SJSA1 (cell line): ENCODE data around the gene OR2A5. TPM values are rescaled to one million over a fixed set of nuclear protein-coding genes. Genes with fewer than 3 reads are reported as not detected.

Experiments used
- total RNA-seq: library from RNA; depleted of rRNA; stranded (reverse); fragments of >200 nt; shearing (Covaris generic); gene quantifications from 2 replicates; pipeline ENCODE4 v1.2.3, GENCODE V29; 2014; rRNA removed

Gene OR2A5
- total RNA-seq, 1 experiment from 2014 or later, result not detected

Other genes with a start within 250 kb of the OR2A5 start
- 41.4 and 56.5 TPM in 2 replicates for gene TCAF1, start 146.8 kb upstream of the OR2A5 start, total RNA-seq
- 0.13 TPM in 1 of 2 replicates, not detected in the other for gene OR2F2, start 113.7 kb upstream of the OR2A5 start, total RNA-seq
- not detected in 2 replicates for gene OR2F1, start 94.1 kb upstream of the OR2A5 start, total RNA-seq
- not detected in 2 replicates for gene OR6B1, start 48.6 kb upstream of the OR2A5 start, total RNA-seq
- not detected in 2 replicates for gene OR2A25, start 20.9 kb downstream of the OR2A5 start, total RNA-seq
- gene OR2A12, start 37.3 kb downstream of the OR2A5 start, total RNA-seq, result not detected in 2 replicates
- not detected in 2 replicates for gene OR2A2, start 60.6 kb downstream of the OR2A5 start, total RNA-seq
- not detected in 2 replicates for gene OR2A14, start 74.2 kb downstream of the OR2A5 start, total RNA-seq
- not detected in 2 replicates for gene CTAGE4, start 134.5 kb downstream of the OR2A5 start, total RNA-seq
- 0.53 TPM in 1 of 2 replicates, not detected in the other for gene ARHGEF35, start 146.9 kb downstream of the OR2A5 start, total RNA-seq
- gene OR2A42, start 190.7 kb downstream of the OR2A5 start, total RNA-seq, result not detected in 2 replicates
- not detected in 2 replicates for gene OR2A7, start 215.8 kb downstream of the OR2A5 start, total RNA-seq
- gene CTAGE8, start 220.3 kb downstream of the OR2A5 start, total RNA-seq, result not detected in 2 replicates